K562 (cell line): ENCODE data around the gene TSC1. TPM values are rescaled to one million over a fixed set of nuclear protein-coding genes. Genes with fewer than 3 reads are reported as not detected.
A peak's percentile ranks its signal among the peaks of the same experiment; 100 is the strongest.

Source experiments
- ATAC-seq: fragments of 200-7000 bp; cut with Tn5 transposase; 3 replicates; pipeline ENCODE4 v1.9.1; 2020; ENCODE audit warnings: moderate library complexity
- BruUV-seq: library from RNA; stranded (reverse); fragments of 400-500 nt; replicated peaks from 2 replicates; lab custom pipeline; 2021; lab: Mats Ljungman, UMichigan
- CTCF ChIA-PET: fragments of 300-600 bp; formaldehyde crosslinking; extraction: SDS; loops from one replicate; lab custom pipeline; 2021; ENCODE audit warnings: low intra/inter-chr PET ratio; lab: Yijun Ruan, JAX
- POLR2A ChIA-PET: fragments of 300-600, 350-650 bp; sonication (Branson Sonifier 250); formaldehyde crosslinking; extraction: SDS; loops from one replicate; lab custom pipeline; 2021; ENCODE audit warnings: antibody characterized with exemption, inconsistent platforms; lab: Yijun Ruan, JAX
- DNase-seq, 4 experiments: peaks; one replicate each; pipeline versions ENCODE4 v3.0.0 to v3.0.0-alpha.2; 2011 to 2018; ENCODE audit warnings: low spot score in 3 of 4, mixed read lengths in 3 of 4; ENCODE audit errors: extremely low read depth in 1 of 4
- FAIRE-seq: peaks from 2 replicates; lab custom pipeline; 2011; peaks lifted over from hg19 to GRCh38; lab: Jason Lieb, UNC
- H2AFZ ChIP-seq: 2 replicates; pipeline ENCODE4 v1.6.0; 2011; ENCODE audit warnings: low read depth, low read length, control low read depth, inconsistent platforms
- H3K27ac ChIP-seq: fragments of 200-600 bp; 3 replicates; pipeline ENCODE4 v1.8.0; 2011; ENCODE audit warnings: low read depth, mild to moderate bottlenecking, control low read depth, inconsistent platforms, low read length, moderate library complexity, mixed read lengths; ENCODE audit errors: extremely low read depth
- H3K27me3 ChIP-seq, 2 experiments: fragments of 300-600 bp in 1 of 2; 2 replicates in 1 of 2; 3 replicates in 1 of 2; pipeline versions ENCODE4 v1.6.0 to v1.8.0; 2011; ENCODE audit warnings: inconsistent platforms in 2 of 2, low read length in 2 of 2, mild to moderate bottlenecking in 1 of 2, mixed read lengths in 1 of 2, moderate library complexity in 1 of 2; ENCODE audit not compliant: control insufficient read depth in 2 of 2, insufficient read depth in 2 of 2
- H3K36me3 ChIP-seq: fragments of 300-600 bp; 3 replicates; pipeline ENCODE4 v1.8.0; 2011; ENCODE audit warnings: mild to moderate bottlenecking, low read length, inconsistent platforms; ENCODE audit not compliant: control insufficient read depth, insufficient read depth
- H3K4me1 ChIP-seq, 2 experiments: fragments of 200-600 bp in 1 of 2; replicated peaks in 1 of 2; 2 replicates in 1 of 2; 3 replicates in 1 of 2; pipeline versions ENCODE4 v1.5.1 to v1.8.0; 2011; ENCODE audit warnings: inconsistent platforms in 2 of 2, low read length in 2 of 2, mild to moderate bottlenecking in 1 of 2, mixed read lengths in 1 of 2, moderate library complexity in 1 of 2; ENCODE audit not compliant: control insufficient read depth in 2 of 2, insufficient read depth in 2 of 2
- H3K4me2 ChIP-seq: 2 replicates; pipeline ENCODE4 v1.6.1; 2011; ENCODE audit warnings: low read length, control low read depth, inconsistent platforms, mixed read lengths; ENCODE audit not compliant: insufficient read depth
- H3K4me3 ChIP-seq: fragments of 200-600 bp; sonication (generic), shearing (Covaris generic); 2 replicates; pipeline ENCODE4 v1.5.1; 2016; ENCODE audit warnings: control low read depth, inconsistent platforms
- H3K79me2 ChIP-seq: fragments of 200-600 bp; 3 replicates; pipeline ENCODE4 v1.8.0; 2011; ENCODE audit warnings: low read length, inconsistent platforms; ENCODE audit not compliant: control insufficient read depth, insufficient read depth
- H3K9ac ChIP-seq, 2 experiments: 2 replicates each; pipeline versions ENCODE4 v1.6.0 to v1.6.1; 2011; ENCODE audit warnings: low read depth in 2 of 2, low read length in 2 of 2, control low read depth in 1 of 2, inconsistent platforms in 1 of 2, mild to moderate bottlenecking in 1 of 2, mixed read lengths in 1 of 2; ENCODE audit not compliant: insufficient read depth in 1 of 2
- H3K9me1 ChIP-seq: one replicate; pipeline ENCODE4 v1.6.0; 2011; ENCODE audit warnings: inconsistent platforms, mild to moderate bottlenecking, low read length, moderate library complexity; ENCODE audit not compliant: control insufficient read depth, insufficient read depth
- H3K9me3 ChIP-seq: replicated peaks from 2 replicates; pipeline ENCODE4 v1.5.1; 2011; ENCODE audit warnings: low read depth, low read length, inconsistent platforms; ENCODE audit not compliant: control insufficient read depth, insufficient read depth
- H4K20me1 ChIP-seq: replicated peaks from 2 replicates; pipeline ENCODE4 v1.6.1; 2011; ENCODE audit warnings: low read length, inconsistent platforms, mixed read lengths; ENCODE audit not compliant: control insufficient read depth, insufficient read depth
- BHLHE40 ChIP-seq: IDR thresholded peaks from 2 replicates; pipeline ENCODE4 v1.6.1; 2011; ENCODE audit warnings: low read length, improper control_type of control experiment
- C11orf30 ChIP-seq: fragments of 450-650 bp; IDR thresholded peaks from 2 replicates; pipeline ENCODE4 v1.6.1; 2016; ENCODE audit warnings: low read depth, mild to moderate bottlenecking
- ID3 ChIP-seq, 2 experiments: fragments of 250-450 bp in 1 of 2; fragments of 450-650 bp in 1 of 2; sonication (Bioruptor Pico) in 1 of 2; IDR thresholded peaks; 2 replicates each; pipeline versions ENCODE4 v1.6.1 to v1.8.0; 2016 to 2021; ENCODE audit warnings: mild to moderate bottlenecking in 2 of 2, moderate library complexity in 2 of 2, missing compliant biosample characterization in 1 of 2, missing genetic modification characterization in 1 of 2
- KHSRP ChIP-seq: fragments of 450-650 bp; IDR thresholded peaks from 2 replicates; pipeline ENCODE4 v1.6.1; 2017
- KLF6 ChIP-seq: fragments of 250-450 bp; sonication (Bioruptor Pico); IDR thresholded peaks from 2 replicates; pipeline ENCODE4 v1.4.0; 2020; ENCODE audit warnings: mild to moderate bottlenecking, moderate library complexity, borderline replicate concordance
- MAZ ChIP-seq, 2 experiments: fragments of 450-650 bp in 1 of 2; sonication (generic) in 1 of 2; formaldehyde crosslinking; IDR thresholded peaks in 1 of 2; conservative IDR thresholded peaks in 1 of 2; 2 replicates each; pipeline versions ENCODE4 v1.4.0 to v1.5.0; 2020; ENCODE audit warnings: mild to moderate bottlenecking in 1 of 2, missing genetic modification reagents in 1 of 2
- PML ChIP-seq: IDR thresholded peaks from 2 replicates; pipeline ENCODE4 v1.6.1; 2012; ENCODE audit warnings: low read length, inconsistent platforms
- PTBP1 ChIP-seq: fragments of 200-400 bp; formaldehyde crosslinking; IDR thresholded peaks from 2 replicates; pipeline ENCODE4 v1.6.1; 2017; ENCODE audit warnings: low read depth, low read length
- RFX1 ChIP-seq: fragments of 450-650 bp; IDR thresholded peaks from 2 replicates; pipeline ENCODE4 v1.6.1; 2016; ENCODE audit warnings: mild to moderate bottlenecking, moderate library complexity
- SMARCE1 ChIP-seq: fragments of 450-650 bp; IDR thresholded peaks from 2 replicates; pipeline ENCODE4 v1.7.1; 2016; ENCODE audit warnings: mild to moderate bottlenecking
- ZNF121 ChIP-seq: sonication (generic); formaldehyde crosslinking; conservative IDR thresholded peaks from 2 replicates; pipeline ENCODE4 v1.8.0; 2022; ENCODE audit warnings: missing genetic modification reagents
- ZNF143 ChIP-seq: sonication (generic); formaldehyde crosslinking; IDR thresholded peaks from 2 replicates; pipeline ENCODE4 v1.9.0; 2022; ENCODE audit warnings: mild to moderate bottlenecking, missing genetic modification reagents
- ZNF277 ChIP-seq: fragments of 250-450 bp; sonication (Bioruptor Pico); IDR thresholded peaks from 2 replicates; pipeline ENCODE4 v1.8.0; 2022; ENCODE audit warnings: inconsistent platforms, mild to moderate bottlenecking, moderate library complexity, borderline replicate concordance
- ZNF431 ChIP-seq: sonication (generic); formaldehyde crosslinking; IDR thresholded peaks from 2 replicates; pipeline ENCODE4 v1.8.0; 2022; ENCODE audit warnings: mild to moderate bottlenecking, missing genetic modification reagents
- WGBS: fragments of 100-300 bp; shearing (Covaris generic); methylation state at CpG from one replicate; pipeline ENCODE4 v1.1.6; 2016; ENCODE audit warnings: low coverage, mixed read lengths; ENCODE audit not compliant: insufficient coverage; ENCODE audit errors: missing lambda C conversion rate; 5-methylcytosine and 5-hydroxymethylcytosine counted together
- in situ Hi-C: fragments of 300-500 bp; cut with MboI; formaldehyde crosslinking; loops from 4 replicates; pipeline ENCODE4 v1.15.0; 2018; ENCODE audit warnings: inconsistent platforms, mixed read lengths
- intact Hi-C: fragments of 100-400 bp; cut with micrococcal nuclease; formaldehyde crosslinking; loops from 2 replicates; pipeline ENCODE4 v1.14.2; 2022
- polyA plus RNA-seq, 8 experiments: library from polyadenylated mRNA; depleted of rRNA in 4 of 8; stranded (reverse) in 5 of 8; unstranded in 3 of 8; fragments of >200 nt; fragmentation: Nextera tagmentation in 2 of 8; fragmentation: Illumina TruSeq in 1 of 8; extraction: Ambion mirVana in 2 of 8; extraction: Trizol in 1 of 8; gene quantifications; 2 replicates each; pipeline versions ENCODE4 v1.2.1 to v1.2.3, GENCODE V29; 2011 to 2014; ENCODE audit warnings: inconsistent platforms in 1 of 8, missing spikeins in 1 of 8
- total RNA-seq, 7 experiments: library from RNA; depleted of rRNA in 6 of 7; stranded (reverse); fragments of >200 nt in 6 of 7; fragmentation: Illumina TruSeq in 2 of 7; extraction: Trizol in 2 of 7; gene quantifications; 2 replicates each; pipeline versions ENCODE4 v1.2.1 to v1.2.3, GENCODE V29; 2011 to 2021; ENCODE audit warnings: low replicate concordance in 1 of 7

TSC1 gene
- total and polyA plus RNA-seq, 9 of the 15 experiments (the other 6 are each of a cell fraction or from before 2014, with no cell fraction given): 6.9 to 37.6 (median 18.6) TPM

GRCh38 chr9:132876849-132877248, 67.6 kb downstream of the TSC1 start:
- Histone ChIP-seq H3K4me2 (no peak overlapping the region), H2AFZ (no peak overlapping the region), H3K27ac (no peak overlapping the region), H3K4me3 (no peak overlapping the region), H3K4me1 (peaks cover 0 to 18% of the 10 kb centered on the region in 2 experiments; a peak in 3 of 5 replicates), H3K9me3 (no peaks in the 10 kb centered on the region), H3K27me3 (peaks cover 25 to 52% of the 10 kb centered on the region in 2 experiments; a peak in 4 of 5 replicates), H3K9ac (no peak overlapping the region), H3K79me2 (no peaks in the 10 kb centered on the region), H3K36me3 (no peaks in the 10 kb centered on the region), H4K20me1 (peaks cover 4% of the 10 kb centered on the region; the same call in 1 of the 2 replicates), H3K9me1 (no peaks in the 10 kb centered on the region)
- POLR2A ChIA-PET: interaction anchor here (0.7 kb wide), 1 partner anchor 9 kb away, joined by 3 read pairs; no protein-coding TSS in a partner anchor
- TF ChIP-seq ZNF121 (CRISPR knock-in tag) (peak; percentile 90), ID3 (CRISPR knock-in tag; IDR thresholded peaks at IDR 0.05) (no peak), ID3 (tag; IDR thresholded peaks at IDR 0.05) (no peak)
- ATAC-seq (no peak), DNase-seq (no peak), FAIRE-seq (no peak)
- 5% methylated on average over 3 of the region's 3 CpGs for WGBS
- no TSS peak for BruUV-seq
- in situ Hi-C loops (no loop called here), intact Hi-C loops (no loop called here)
- CTCF ChIA-PET: no interaction called here

- H3K9me1 ChIP-seq: no peaks in the 10 kb centered on the region
- FAIRE-seq (no peak), ATAC-seq (no peak), DNase-seq (no peak)
- ChIA-PET POLR2A (no interaction called here), CTCF (no interaction called here)
- peaks cover 36 to 68% of the 10 kb centered on the region in 2 experiments; a peak in 4 of 5 replicates for H3K27me3 ChIP-seq
- intact Hi-C loops: no loop called here
- no peaks in the 10 kb centered on the region for H3K79me2 ChIP-seq
- peaks cover 4% of the 10 kb centered on the region; the same call in 1 of the 2 replicates for H4K20me1 ChIP-seq
- H3K4me3 ChIP-seq: no peak overlapping the region
- in situ Hi-C loops: no loop called here
- H3K4me1 ChIP-seq: peaks cover 0 to 18% of the 10 kb centered on the region in 2 experiments; a peak in 3 of 5 replicates
- H3K27ac ChIP-seq: no peak overlapping the region
- WGBS: 2% methylated on average over 5 of the region's 5 CpGs
- H2AFZ ChIP-seq: no peak overlapping the region
- H3K4me2 ChIP-seq: no peak overlapping the region
- no TSS peak for BruUV-seq
- no peaks in the 10 kb centered on the region for H3K9me3 ChIP-seq
- H3K36me3 ChIP-seq: no peaks in the 10 kb centered on the region
- H3K9ac ChIP-seq: peak overlapping the region in 1 of 2 experiments; percentile 17; a peak in 1 of 4 replicates
- TF ChIP-seq KHSRP (no peak), RFX1 (no peak), KLF6 (no peak), PTBP1 (no peak), PML (no peak), ZNF121 (CRISPR knock-in tag) (no peak), SMARCE1 (no peak), ZNF431 (no peak), MAZ (CRISPR knock-in tag; conservative IDR thresholded peaks at IDR 0.05 in 1 of 2, IDR thresholded peaks at IDR 0.05 in 1 of 2) (no peak), ZNF277 (CRISPR knock-in tag) (no peak), C11orf30 (no peak), BHLHE40 (no peak), ZNF143 (CRISPR knock-in tag) (no peak)
Measured at GRCh38 chr9:132875159-132875558, 69.3 kb downstream of the TSC1 start.
